Stimulated activated CD4-positive, alpha-beta T cell treated with anti-CD3 and anti-CD28 coated beads, TNF-alpha, amount 100 ng/mL, for 48 hours (primary cell): ENCODE data around the gene DNAJC3.
A peak's percentile ranks its signal among the peaks of the same experiment; 100 is the strongest.
"Not testable (repeated sequence)": the region's sequence is repeated elsewhere in the genome, so short reads cannot be mapped to it uniquely, and the experiment has no call there.

Source experiments
- DNase-seq, 3 donors: peaks; one replicate each; pipeline ENCODE4 v3.0.0-alpha.2; 2020; ENCODE audit warnings: low read depth in 3 of 3

DNAJC3 gene, protein sequence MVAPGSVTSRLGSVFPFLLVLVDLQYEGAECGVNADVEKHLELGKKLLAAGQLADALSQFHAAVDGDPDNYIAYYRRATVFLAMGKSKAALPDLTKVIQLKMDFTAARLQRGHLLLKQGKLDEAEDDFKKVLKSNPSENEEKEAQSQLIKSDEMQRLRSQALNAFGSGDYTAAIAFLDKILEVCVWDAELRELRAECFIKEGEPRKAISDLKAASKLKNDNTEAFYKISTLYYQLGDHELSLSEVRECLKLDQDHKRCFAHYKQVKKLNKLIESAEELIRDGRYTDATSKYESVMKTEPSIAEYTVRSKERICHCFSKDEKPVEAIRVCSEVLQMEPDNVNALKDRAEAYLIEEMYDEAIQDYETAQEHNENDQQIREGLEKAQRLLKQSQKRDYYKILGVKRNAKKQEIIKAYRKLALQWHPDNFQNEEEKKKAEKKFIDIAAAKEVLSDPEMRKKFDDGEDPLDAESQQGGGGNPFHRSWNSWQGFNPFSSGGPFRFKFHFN

DNA sequence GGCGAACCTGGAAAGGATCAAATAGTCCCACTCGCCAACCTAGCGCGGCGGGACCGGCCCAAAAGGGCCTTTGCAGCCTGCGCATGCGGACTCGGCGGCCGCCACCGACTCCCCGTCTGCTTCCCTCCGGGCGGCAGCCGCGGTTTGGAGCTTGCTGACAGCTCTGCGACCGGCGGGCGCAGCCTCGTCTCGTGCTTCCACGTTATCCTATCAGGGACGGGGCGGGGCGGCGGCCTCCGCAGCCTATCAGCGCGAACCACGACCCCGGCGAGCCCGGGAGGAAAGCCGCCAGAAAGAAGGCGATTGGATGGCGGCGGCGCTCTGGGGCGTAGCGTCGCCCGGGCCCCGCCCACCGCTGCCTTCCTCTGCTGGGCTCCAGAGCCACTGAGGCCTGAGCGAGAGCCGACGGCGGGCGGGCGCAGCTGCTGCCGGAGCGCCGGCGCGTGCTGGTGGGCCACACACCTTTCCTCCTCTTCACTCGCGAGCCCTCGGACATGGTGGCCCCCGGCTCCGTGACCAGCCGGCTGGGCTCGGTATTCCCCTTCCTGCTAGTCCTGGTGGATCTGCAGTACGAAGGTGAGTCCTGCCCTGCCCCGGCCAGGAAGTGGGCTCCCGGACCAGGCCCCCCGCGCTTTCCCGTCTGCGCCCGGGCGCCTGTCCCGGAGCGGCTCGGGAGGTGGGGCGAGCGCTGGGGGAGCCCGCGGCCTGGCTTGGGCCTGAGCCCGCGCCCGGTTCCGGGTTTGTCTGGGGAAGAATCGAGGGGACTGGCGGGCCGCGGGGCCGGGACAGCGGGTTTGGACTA is at the start of gene DNAJC3:
DNAJC3 (plus strand) TSS at position 378 of the 802 bp plus-strand sequence; CDS start at position 495, 117 bp downstream.
- peak; percentile 95 for DNase-seq

DNA sequence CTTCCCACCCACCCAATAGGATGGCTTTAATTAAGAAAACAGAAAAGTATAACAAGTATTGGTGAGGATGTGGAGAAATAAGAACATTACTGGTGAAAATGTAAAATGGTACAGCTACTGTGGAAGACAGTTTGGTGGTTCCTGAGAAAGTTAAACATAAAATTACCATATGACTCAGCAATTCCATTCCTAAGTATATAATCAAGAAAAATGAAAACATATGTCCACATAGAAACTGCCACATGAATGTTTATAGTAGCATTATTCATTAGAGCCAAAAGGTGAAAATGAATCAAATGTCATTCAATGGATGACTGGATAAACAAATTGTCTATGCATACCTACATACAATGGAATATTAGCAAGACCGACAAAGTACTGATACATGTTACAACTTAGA is 49.3 kb upstream of the DNAJC3 start:
- DNase-seq: no peak

DNA sequence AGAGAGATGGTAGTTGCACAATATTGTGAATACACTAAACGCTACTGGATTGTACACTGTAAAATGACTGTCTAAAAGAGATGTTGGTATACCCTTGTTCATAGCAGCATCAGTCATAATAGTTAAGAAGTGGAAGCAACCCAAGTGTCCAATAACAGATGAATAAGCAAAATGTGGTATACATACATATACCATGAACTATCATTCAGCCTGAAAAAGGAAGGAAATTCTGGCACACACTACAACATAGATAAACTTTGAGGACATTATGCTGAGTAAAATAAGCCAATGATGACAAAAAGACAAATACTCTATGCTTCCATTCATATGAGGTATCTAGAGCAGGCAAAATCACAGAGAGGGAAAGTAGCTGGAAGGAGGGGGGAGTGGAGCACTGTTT is 48.5 kb upstream of the DNAJC3 start:
- DNase-seq: no peak

DNA sequence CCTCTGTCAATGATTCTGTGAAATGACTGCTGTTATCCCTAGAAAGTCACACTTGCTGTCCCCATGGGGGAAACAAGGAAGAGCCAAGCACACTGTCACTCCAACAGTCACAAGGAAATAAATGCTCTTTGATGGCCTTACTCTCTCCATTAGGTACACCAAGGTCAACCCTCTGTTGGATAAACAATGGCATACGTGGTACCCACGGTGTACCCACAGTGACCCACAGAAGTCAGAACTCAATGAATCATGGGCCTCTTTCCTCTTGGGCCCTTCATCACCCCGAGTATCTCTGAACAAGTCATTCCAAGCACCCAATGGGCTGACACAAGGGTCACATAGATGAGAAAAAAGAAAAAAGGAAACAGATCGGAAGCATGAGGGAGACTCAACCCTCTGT is 47.9 kb upstream of the DNAJC3 start:
- no peak for DNase-seq

DNA sequence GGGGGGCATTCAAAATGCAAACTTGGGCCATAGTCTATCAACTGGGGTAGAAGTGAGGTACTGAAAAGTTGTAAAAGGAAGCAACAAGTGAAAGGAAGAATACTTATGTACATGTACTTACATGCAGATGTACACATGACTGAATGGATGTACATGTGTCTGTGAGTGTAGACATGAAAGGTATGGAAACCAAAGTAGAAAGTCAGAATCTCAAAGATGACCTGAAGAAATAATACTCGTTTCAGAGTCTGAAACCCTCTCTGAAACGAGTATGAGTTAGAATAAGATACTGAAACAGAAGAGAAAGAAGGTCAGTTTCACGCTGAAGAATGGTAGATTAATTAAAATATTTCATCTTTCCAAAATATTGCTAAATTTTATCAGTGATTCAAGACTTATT is 46.3 kb upstream of the DNAJC3 start:
- no peak for DNase-seq

DNA sequence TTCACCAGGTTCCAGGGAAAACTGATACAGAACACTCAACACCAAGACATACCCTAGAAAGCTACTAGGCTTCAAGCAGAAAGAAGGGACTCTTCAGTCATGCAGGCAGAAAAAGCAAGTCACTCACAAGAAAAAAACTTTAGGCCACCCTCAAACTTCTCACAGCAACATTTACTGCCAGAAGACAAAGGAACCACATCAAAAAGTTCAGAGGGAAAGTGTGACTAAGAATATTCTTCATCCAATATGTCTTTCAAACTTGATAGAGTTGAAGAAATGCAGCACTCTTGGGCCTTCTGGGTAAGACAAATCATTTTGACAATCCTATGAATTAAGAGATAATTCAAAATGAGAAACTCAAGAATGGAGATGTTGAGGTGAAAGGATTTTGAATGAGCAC is 40.1 kb upstream of the DNAJC3 start:
- DNase-seq: no peak

DNA sequence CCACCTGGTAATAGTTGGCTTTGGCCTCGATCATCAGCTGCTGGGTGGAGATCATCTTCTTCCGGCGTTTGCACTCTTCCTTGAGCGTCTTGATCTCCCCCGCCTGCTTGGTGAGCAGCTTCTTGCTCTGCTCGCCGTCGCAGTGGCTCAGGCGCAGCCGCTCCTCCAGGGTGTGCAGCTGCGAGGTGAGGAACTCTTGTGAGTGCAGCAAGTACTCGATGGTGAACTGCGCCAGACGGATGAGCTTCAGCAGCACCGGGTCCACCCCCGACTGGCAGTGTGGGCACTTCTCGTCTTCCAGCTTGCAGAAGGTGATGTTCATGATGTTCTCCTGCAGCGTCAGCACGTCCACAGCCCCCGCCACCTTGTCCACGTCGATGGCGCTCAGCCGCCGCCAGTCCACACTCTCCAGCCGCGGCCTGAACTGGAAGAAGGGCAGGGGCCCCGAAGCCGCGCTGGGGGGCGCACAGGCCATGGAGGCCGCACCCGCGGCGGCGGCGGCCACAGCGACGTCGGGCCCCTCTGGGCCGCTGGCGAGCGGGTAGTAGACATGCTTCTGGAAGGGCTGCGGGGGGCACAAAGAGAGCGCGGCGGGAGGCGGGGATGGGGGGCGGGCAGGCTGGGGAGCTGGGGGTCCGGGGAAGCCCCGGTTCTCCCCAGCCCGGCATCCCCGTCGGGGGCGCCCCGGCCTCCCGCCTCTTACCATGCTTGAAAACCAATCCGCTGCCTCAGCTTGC is 35.5 kb upstream of the DNAJC3 start:
- DNase-seq: no peak

DNA sequence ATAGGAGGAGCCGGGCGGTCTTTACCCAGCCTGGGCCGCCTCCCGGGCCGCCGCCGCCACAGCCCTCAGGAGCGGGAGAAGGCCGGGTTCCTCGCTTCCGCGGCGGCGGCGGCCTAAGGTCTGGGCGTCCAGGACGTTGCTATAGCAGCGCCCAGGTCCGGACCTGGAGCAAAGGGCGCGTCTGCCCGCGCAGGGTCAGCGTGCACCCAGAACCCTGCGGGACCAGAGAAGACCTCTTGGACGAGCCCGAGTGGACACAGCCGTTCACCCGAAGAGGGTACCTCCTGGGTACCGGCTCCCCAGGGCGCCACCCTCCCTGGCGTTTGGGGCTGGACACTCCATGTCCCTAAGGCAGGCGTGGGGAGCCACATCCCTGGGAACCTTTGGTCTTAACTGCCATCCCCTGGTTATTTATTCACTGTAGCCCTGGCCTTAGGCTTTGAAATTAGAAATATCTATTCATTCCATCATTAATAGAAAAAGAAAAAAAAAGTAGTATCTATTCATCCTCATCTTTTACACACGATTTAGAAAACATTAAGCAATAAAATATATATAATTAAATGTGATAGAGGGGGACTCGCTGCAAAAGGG is 34.8 kb upstream of the DNAJC3 start:
- DNase-seq: no peak

DNA sequence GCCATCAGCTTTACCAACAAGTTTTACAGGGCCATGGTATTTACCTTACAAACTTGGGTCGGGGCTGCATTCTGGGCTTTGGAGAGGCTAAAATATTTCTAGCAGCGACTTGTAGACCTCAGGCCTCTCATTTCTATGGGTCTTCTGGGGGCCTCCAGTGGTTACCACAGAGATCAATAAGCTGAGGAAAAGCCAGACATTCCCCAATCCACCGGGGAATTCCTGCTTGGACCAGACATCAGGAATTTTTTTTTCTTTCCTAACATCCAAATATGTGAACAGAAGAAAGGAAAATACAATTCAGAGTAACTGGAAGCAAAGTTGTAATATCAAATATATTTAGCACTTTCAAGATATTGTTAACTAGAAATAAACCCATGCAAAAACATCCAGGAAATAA is 33.9 kb upstream of the DNAJC3 start:
- DNase-seq: no peak

DNA sequence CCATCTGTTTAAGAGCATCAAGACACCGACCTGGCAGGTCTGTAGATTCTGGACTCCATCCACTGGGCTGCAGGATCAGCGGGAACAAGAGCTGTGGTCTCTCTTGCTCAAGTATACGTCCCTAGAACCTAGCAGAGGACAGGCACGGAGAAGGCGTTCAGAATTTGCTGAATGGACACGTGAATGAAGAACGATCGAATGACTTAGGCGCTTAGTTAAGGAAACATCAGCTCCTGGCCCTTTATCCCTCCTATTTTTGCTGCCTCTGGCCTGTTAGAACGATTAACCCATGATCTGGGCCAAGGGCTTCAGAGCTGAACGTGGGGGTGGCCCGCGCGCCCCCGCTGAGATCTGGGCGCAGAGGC is 33.4 kb upstream of the DNAJC3 start:
- no peak for DNase-seq

DNA sequence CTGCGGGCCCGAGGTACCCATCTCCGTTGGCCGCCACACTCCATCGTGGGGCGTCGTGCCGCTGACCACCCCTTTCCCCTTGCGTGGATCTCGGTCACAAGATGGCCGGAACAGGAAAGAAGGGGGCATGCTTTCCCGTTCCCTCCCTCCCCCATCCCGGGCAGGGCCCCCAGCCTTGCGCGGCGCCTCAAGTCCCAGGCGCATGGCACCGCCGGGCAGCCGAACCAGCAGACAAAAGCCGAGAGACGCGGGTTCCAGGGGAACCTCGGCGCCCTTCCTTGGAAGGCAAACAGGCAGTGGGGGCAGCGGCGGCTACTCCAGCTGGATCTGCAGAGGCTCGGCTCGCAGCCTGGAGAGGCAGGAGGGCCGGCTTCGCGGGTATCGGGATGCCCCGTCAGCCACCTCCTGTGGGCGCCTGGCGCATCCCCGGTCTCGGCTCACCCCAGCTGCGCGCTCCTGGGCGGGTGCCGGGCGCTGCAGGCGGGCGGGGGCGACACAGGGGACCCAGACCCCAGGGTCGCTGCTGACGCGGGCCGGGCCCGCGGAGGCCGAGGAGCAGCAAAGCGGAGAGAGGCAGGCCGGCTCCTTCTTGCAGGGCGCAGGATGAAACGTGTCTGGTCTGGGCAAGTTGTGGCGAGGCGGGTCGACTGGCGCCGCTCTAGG is 32.9 kb upstream of the DNAJC3 start:
- no peak for DNase-seq

DNA sequence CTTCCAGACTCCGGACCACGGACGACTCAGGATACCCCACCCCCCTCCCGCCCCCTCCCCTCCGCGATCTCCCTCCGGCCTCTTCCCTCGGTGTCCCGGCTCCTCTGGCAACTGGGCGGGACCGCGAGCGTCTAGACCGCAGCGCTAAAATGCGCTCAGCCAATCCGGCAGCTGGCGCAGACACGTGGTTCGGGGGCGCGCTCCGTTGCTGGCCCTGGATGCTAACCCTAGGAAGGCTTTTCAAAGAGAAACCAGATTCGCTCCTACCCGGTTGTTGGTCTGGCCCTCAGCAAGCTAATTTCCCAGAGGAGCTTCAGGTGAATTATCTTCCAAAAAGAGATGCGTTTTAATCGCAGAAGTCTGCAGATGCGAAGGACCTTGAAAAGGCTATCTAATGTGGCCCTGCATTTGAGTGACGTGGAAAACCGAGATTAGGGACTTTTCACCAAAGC is 32.3 kb upstream of the DNAJC3 start, which contains the start of gene DZIP1:
DZIP1 (minus strand) TSS at position 106 of the 452 bp plus-strand sequence. CDS start 2,677 bp downstream, outside the sequence.
- peak in 1 of 3 donors; percentile 21 for DNase-seq

DNA sequence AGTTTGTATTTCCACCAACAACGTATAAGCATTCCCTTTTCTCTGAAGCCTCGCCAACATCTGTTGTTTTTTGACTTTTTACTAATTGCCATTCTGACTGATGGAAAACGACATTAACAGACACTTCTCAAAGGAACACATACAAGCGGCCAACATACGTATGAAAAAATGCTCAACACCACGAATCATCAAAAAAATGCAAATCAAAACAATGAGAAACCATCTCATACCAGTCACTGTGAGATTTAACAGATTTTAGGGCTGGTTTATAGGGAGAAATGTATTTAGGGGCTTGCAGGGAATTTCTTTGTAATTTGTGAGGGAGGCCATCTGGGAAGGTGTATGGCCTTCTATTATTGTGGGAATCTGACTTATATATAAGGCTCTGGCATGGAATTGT is 29.6 kb upstream of the DNAJC3 start:
- DNase-seq: no peak

DNA sequence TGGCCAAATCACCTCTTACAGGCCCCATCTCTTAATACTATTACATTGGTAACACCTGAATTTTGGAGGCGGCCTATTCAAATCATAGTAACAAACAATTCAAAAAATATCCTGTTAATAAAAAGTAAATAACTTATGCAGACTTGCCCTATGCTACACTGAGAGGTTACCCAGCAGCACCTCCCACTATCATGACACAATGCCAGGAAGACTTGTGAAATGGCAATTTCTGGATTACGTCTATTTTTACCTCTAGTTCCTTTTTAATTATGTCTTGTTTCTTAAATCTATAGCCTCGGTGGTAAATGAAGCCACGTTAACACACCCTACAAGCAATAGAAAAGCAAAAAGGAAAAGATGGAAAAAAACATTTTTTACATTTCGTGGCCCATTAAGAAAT is 26.2 kb upstream of the DNAJC3 start:
- no peak for DNase-seq

DNA sequence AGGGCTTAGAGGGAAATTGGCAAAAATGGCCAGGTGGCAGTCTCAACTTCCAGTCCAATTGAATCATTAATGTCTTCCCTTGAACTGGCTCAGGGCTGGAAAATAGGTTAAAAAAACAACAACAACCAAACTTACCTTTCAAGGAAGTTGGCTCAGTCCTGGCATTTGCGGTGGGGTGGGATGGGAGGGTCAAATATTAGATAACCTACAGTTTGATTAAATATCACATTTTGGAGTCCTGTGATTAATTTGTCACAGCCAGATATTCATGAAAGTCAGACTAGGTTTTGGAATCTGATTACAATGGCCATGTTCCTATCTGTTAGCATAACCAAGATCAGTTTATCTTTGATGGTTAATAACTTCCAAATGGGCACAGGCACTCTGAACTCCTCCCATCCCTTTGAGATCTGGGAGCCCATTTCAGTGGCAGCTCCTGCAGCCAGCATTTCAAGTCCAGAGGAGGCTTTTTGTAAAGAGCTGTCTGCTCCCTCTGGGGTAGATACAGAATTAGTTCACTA is 24.6 kb upstream of the DNAJC3 start:
- no peak for DNase-seq

DNA sequence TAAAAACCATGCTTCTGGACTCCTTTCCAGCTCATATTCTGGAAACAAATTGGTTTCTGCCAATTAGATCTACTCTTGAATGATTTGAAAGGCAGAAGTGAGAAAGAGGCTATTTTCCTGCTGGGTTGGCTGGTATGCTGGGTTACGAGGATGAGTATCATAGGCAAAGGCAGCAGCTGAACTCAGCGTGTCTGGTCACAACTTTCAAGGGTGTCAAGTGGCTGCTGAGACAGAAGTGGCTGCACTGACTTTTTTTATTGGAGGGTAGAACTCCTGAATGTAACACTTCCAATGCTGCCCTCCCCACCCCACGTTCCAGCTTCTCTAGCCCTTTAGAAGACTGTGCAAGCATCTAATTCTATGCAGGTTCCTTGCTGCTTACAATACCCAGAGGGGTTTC is 24.1 kb upstream of the DNAJC3 start:
- no peak for DNase-seq

DNA sequence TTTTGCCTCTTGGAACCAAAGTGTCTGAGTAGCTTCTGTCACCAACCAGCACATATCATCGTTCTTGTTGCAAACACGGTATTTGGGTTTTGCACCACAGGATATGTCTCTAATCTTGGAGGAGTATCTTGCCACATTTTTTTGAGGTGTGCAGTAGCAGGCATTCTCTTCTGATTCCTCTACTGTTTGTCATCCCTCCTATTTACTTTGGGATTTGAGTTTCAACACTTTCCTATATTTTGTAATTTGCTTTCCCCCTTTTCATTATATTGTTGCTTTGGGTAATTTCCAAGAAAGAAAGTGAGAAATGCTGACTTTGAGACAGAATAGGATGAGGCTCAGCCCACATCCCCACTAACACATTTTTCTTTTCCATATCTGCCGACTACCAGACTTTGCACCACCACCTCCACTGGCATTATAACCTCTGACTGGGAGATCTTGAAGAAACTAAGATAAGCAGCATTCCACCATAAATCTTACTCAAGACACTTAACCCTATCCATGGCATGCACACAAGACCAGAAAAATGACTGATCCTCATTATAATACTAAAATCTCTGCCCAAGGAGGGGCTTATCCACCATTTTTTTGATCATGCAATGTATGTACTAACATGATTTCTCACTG is 20.4 kb upstream of the DNAJC3 start:
- no peak for DNase-seq

DNA sequence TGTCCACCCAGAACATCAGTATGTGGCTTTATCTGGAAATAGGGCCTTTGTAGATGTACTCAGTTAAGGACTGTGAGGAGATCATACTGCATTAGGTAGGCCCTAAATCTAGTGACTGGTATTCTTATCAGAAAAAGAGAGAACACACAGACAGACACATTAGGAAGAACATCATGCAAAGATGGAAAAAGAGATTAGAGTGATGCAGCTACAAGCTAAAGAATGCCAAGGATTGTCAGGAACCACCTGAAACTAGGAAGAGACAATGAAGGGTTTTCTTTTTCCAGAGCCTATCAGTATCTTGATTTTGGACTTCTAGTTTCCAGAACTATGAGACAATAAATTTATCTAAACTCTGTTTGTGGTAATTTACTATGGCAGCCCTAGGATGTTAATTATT is 17.4 kb upstream of the DNAJC3 start:
- no peak for DNase-seq

DNA sequence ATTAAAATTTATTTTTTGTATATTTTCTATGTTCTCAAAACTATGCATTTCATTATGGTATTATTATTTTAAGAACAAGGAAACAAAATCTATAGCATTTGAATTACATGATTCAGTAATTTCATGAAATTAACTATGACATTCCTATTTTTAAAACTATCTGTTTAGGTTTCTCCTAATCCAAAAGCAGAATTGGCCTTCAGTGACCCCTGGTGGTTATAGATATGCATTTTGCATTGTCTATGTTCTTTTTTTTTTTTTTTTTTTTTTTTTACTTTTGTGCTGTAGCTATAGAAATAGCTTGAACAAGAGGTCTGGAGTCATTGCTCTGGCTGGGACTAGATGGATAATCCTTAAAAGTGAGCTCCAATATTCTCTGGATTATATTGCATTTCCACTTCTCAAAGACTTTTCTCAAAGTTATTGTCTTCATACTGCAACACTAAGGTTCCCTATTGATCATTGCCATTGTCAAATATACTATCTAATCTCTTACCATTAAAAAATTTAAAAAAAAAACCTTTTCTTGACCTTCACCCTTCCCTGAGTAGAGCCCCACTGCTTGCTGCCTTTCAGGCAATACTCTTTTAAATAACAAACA is 15.9 kb upstream of the DNAJC3 start:
- no peak for DNase-seq

DNA sequence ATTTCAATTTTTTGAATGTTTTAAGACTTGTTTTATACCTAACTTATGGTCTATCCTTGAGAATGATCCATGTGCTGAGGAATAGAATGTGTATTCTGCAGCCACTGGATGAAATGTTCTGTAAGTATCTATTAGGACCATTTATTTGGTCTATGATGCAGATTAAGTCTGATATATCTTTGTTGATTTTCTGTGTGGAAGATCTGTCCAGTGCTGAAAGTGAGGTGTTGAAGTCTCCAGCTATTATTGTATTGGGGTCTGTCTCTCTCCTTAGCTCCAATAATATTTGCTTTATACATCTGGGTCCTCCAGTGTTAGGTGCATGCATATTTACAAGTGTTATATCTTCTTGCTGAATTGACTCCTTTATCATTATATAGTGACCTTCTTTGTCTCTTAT is 9.7 kb upstream of the DNAJC3 start:
- not testable (repeated sequence) for DNase-seq
